Embryonic facial prominence (tissue), 1 donor: ENCODE results near the gene BCDIN3D.

ENCODE experiments used
- DNase-seq: peaks from one replicate; pipeline ENCODE4 v3.0.0-alpha.2; 2016; ENCODE audit errors: extremely low spot score

Gene BCDIN3D

DNA sequence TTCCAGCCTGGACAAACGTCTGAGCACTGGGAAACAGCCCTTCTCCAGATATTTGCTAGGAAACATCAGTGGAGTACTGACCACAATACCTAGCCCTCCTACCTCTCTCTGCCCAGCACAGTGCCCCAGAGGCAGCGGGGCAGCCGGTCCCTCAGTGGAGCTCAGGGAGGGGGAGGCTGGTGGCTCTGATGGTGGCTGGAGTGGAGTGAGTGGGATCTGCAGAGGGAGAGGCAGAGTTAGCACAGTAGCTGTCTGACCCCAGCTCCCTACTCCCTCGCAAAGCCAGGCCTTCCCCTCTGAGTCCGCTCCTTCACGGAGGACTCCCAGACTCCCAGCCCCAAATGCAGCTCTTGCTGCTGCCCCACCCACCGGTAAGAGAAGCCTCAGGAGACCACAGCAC, 44.7 kb downstream of the BCDIN3D start:
- DNase-seq, result no peak

DNA sequence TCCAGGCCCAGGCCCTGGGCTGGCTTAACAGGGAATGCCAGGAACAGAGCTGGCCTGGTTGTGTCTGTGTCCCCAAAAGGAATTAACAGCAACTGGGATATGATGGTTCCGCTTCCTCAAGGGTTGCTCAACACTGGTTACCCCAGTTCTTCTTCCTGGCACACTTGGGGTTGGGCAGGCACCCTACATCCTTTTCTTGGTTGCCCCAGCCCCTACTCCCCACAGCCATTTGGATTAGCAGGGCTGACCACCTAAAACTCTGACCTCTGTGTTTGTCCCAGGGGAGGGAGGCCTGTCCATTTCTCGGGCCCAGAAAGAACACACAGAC, 45.5 kb downstream of the BCDIN3D start:
- no peak for DNase-seq

DNA sequence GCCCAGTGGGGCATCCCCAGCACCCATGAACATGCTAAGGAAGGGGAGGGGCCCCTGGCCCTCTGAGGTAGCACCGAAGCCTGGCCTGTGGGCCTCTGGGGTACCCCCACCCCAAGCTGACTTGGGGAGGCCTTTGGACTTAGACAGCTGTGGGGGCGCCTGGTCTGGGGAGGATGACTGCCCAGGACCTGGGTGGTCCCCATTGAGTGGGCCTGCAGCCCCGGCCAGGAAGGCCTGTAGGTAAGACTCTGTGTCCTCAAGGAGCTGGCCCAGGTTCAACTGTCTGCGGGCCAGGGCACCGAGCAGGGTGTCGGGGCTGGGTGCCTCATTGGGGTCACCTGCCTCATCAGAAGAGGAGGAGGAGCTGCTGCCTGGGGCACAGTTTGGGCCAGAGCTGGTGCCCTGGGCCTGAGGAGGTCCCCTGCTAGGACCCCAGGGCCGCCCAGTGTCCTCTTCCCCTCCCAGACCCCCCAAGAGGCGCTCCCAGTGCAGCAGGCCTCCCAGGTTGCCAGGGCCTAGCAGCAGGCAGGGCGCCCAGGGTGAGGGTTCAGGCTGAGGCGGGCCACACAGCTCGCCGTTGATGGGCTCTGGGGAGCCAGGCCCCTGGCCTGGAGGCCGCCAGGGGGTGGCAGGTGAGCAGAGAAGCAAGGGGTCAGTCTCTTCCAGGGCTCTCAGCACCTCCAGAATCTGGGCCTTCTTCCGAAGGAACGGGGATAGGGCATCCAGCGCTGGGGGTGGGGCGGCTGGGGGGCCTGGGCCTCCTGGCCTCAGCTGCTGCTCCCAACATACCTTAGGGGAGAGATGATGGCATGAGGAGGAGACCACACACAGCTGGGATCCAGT, 46.1 kb downstream of the BCDIN3D start:
- DNase-seq, result no peak

DNA sequence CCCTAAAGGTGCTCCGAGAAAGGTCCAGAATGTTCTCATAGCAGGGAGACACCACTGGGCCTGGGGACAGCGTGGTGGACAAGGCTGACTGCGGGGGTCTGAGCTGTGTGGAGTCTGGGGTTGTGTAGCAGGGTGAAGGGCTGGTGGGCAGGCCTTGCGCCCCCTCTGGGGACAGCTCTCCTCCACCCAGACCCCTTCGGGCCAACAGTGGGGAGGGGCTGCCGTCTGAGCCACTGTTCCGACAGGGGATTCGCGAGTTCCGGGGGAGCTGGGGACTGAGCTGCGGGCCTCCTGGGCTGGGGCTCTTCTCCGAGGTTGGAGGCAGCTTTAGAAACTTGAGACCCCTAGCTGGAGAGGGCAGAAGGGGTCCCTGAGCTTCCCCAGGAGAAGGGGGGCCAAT, 46.8 kb downstream of the BCDIN3D start:
- no peak for DNase-seq

DNA sequence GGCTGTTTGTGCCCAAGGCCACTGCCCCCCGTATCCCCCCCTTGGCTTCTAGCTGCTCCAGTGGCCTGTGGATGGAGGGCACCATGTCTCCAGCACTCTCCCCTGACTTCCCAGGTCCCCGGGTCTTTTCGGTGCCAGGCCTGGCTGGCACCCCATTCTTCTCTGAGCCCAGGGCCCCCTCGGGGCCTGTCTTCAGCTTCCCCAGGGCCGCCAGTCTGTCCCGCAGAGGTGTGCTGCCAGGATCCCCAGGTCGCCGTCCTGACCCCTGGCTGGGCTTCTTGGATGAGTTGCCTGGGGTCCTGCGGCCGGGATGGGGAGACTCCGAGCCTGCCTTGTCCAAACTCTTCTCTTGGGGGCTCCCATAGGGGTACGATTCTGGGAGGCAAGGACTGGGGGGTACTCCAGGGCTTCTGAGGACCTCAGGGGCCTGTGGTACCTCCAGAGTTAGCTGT, 47.2 kb downstream of the BCDIN3D start:
- DNase-seq, result no peak

DNA sequence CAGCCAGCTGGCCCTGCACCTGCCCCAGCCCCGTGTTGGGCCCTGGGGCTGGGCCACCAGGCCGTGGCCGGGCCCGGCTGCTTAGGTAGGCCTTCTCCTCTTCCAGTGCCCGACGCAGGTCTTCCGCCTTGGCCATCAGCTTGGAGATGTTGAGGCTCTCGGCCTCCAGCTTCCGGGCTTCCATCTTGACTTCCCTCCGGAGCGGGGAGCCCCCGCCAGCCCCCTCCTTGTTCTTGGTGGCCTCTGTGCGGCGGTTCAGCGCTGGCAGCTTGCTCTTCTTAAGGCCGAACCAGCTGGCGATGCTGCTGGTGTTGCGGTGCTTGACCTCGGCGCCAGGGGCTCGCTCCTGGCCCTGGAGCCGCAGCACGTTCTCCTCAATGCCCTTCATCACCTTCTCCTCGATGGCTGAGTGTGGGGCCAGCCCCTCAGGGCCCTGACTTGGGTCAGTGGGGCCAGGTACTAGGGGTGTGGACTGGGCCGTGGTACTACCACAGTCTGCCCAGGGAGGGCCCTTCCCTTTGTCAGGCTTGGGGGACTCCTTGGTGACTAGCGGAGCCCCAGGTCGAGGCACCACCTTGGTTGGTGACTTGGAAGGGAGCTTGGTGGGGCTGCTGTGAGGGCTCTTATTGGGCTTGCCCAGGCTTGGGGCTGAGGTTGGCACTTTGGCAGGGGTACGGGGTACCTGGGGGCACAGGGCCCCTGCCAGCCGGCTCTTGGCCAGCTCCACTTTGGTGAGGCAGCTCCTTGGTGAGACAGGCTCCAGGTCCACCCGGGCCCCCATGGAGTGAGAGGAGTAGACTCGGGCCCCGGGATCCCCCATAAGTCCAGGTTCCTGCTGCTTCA, 47.9 kb downstream of the BCDIN3D start:
- DNase-seq, result no peak

DNA sequence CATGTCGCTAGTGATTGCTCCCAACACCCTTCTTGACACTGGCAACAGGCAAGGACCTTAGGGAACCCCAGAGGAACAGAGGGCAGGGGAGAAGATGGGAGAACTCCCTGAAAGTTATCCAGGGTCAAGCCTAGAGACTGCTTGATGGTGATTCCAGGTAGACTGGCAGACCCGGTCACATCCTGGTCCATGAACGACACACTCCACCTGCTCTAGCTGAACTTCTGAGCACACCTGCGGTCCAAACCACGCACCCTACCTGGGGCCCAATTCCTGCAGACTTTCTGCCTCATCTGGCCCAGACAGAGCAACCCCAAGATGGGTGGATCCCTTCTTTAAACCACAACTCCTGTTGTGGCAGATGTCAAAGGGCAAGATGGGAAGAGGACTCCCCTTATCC, 48.9 kb downstream of the BCDIN3D start:
- DNase-seq, result no peak

DNA sequence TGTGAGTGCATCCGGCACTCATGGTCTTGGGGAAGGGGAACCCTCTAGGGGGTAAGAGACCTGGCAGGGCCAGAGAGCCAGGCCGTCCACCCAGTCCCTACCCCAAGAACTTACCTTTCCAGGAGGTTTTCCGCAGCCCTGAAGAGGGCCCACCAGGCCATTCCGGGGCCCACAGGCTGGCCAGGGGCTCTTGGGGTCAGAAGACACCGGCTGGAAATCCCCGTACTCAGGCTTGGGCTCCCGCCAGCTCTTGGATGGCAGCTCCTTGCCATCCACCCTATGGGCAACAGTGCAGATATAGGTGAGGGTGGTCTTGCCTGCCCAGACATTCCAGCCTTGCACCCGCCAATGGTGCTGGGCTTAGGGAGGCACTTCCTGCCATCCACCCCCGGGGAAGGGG, 49.3 kb downstream of the BCDIN3D start:
- no peak for DNase-seq

DNA sequence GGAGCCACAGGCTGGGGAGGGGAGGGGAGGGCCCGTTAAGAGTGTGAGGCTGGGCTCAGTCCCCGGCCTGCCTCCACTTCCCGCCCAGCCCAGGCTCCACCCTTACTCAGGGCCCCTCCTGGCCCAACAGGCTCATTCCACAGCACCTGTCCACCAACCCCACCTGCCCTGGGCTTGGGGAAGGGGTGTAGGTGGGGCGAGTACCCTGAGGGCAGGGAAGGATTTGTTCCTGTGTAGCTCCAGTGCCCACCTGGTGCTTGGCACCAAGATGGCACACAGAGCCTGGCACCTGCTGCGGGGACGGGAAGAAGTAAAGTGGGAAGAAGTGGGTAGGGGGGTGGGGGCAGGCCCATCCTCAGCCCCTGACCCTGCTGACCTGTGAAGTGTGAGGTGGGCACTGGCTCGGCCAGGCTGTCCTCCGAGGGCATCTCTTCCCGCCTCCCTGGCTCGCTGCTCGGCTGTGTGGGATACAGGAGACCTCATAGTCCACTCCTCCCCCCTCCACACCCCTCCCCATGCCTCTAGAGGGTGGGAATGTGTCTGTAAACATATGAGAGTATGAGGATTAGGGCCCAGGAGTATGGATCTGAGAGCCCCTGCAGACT, 49.8 kb downstream of the BCDIN3D start:
- DNase-seq, result no peak

DNA sequence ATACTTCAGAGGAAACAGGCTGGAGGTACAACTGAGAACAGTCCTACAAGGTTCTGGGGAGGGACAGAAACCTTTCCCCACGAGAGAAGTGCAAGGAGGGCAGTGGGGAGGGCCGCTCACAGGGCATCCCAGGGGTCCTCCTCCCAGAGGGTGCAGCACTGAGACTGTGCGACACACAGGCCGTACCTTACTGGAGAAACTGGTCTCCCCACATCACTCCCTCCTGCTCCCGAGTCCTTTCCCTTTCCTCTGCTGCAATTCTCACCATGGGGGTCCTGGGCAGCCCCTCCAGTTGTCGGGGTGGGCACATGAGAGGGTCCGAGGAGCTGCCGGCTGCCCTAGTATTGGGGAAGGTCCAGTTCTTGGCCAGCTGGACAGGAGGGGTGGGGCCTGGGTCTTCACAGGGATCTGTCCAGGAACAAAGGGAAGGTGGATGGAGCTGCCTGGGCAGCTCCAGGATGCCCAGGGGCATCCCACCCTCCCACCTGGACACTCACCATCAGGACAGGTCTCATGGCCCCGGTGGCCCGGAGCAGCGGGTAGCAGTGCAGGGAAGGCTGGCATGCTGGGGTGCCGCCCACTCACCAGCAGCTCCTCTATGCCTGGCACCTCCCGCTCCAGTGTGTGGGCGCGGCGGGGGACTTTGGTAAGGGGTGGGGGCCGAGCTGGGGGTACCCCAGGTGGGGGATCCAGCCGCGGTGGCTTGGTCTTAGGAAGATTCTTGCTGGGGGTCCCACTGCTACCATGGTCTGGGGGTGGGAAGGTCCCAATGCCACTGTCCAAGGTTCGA, 50.5 kb downstream of the BCDIN3D start:
- no peak for DNase-seq

DNA sequence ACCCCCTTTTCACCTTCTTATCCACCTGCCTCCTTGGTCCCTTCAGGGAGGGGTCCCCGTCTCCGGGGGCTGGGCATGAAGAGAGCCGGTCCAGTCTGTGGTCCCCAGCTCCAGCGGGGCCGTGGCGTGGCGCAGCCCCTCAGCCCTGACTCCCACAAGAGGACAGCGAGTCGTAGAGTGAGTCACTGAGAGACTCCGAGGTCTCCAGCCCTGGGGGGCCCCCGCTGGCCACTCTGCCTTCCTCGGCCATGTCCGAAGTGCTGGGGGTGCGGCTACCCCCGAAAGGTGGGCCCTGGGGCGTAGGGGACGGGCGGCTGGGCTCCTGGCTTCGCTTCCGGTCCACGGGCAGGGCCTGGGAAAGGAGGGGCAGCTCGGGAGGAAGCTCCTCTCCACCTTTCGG, 51.2 kb downstream of the BCDIN3D start:
- no peak for DNase-seq

DNA sequence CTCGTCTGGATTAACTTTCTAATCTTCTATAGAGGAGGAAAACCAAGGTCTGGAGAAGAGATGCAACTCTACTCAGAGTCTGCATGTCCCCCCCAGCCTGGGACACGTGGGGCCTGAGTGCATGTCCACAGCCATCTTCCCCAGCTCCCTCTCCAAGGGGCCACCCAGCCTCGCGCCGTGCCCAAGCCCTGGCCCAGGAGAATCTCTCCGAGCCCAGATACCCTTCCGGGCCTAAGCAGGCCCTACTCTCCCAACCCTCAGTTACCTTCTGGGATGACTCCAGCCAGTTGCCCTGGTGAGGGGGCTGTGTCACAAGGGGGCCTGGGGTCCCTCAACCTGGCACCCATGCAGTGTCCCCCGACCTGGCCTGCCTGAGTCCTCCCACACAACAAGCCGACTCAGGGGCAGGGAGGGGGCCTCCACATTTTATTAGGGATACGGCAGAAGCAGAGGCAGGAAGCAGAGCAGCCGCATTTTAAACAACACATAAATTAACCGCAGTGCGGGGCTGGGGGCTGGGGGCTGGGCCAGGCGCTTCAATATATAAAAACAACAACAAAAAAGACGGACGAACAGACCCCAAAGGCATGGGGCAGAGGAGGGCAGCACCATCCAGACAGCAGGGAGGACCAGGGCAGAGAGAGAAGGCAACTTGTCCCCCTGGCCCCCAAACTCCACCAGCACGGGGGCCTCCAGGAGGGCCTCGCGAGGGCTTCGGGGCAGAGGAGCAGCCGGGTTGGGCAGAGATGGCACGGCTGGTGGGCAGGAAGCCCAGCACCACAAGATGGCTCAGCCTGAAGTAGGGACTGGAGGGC, 52.0 kb downstream of the BCDIN3D start:
- DNase-seq, result no peak

DNA sequence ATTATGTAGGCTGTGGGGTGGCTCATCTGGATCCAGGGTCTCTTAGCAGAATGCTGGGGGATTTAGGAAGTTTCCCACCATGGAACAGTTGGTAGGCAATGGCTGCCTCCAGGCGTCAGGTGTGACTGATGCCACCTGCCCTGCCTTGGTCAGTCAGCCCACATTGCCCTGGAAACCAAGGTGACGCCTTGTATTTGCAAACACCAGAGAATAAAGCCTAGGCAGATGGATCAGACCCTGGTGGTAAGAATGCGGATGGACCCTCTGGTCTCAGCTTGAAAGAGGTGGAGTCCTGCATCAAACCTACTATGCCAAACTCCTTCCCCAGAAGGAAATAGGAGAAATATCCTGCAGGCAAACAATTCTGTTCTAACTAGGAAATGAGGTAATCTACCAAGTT, 52.9 kb downstream of the BCDIN3D start:
- DNase-seq, result no peak

DNA sequence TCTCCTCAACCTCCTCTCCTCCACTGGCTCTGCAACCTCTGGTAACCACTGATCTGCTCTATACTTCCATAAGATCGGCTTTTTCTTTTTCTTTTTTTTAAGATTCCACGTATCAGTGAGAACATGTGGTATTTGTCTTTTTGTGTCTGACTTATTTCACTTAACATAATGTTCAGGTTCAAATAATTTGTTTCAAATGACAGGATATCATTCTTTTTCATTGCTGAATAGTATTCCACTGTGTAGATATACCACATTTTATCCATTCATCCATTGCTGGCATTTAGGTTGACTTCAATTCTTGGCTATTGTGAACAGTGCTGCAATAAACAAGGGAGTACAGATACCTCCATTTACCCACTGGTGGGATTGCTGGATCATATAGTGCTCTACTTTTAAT, 55.2 kb downstream of the BCDIN3D start:
- DNase-seq, result no peak
